ENCODE data around the gene MME. TPM values are rescaled to one million over a fixed set of nuclear protein-coding genes. Genes with fewer than 3 reads are reported as not detected.

The MME gene
- total and polyA plus RNA-seq, 2 of the 4 experiments (the other 2 are of a cell fraction), result 11.7 to 22.8 TPM

GRCh38 chr3:155047672-155048071, 32.4 kb upstream of the MME start:
- Histone ChIP-seq H3K14ac (replicated peaks; ENCODE audit: low read depth, low read length) (no peak overlapping the region), H3K18ac (ENCODE audit: low read depth, low read length) (no peak overlapping the region), H3K27ac (ENCODE audit: insufficient read depth, low read length) (no peak overlapping the region), H3K36me3 (ENCODE audit: control insufficient read depth, insufficient read depth, low read length) (no peaks in the 10 kb centered on the region), H3K27me3 (ENCODE audit: control insufficient read depth, insufficient read depth, low read length) (no peaks in the 10 kb centered on the region), H2AK9ac (replicated peaks; ENCODE audit: low read depth, low read length, poor library complexity) (no peak overlapping the region), H4K91ac (ENCODE audit: insufficient read depth, low read depth, low read length) (no peak overlapping the region), H3K4ac (ENCODE audit: low read depth, low read length) (no peak overlapping the region), H3K4me3 (ENCODE audit: insufficient read depth, low read depth, low read length) (no peak overlapping the region), H3K23ac (ENCODE audit: low read depth, low read length) (no peak overlapping the region), H4K20me1 (ENCODE audit: insufficient read depth, low read length) (no peaks in the 10 kb centered on the region), H3K9ac (ENCODE audit: low read depth, low read length) (no peak overlapping the region), H2BK15ac (ENCODE audit: low read depth, low read length) (no peak overlapping the region), H2BK20ac (ENCODE audit: low read depth, low read length) (no peak overlapping the region), H3K79me1 (ENCODE audit: low read depth in 1 of 2, low read length in 2 of 2) (no peaks in the 10 kb centered on the region), H3K56ac (ENCODE audit: extremely low read depth, insufficient read depth, low read length) (no peak overlapping the region), H3K9me3 (ENCODE audit: control insufficient read depth, insufficient read depth, low read length) (peaks cover 6% of the 10 kb centered on the region), H4K5ac (ENCODE audit: low read depth, low read length) (no peak overlapping the region), H2AFZ (replicated peaks; ENCODE audit: low read length, poor library complexity) (no peak overlapping the region), H2BK120ac (ENCODE audit: low read depth, low read length) (no peak overlapping the region), H3K9me1 (ENCODE audit: insufficient read depth, low read length) (no peaks in the 10 kb centered on the region), H4K8ac (ENCODE audit: low read depth in 2 of 2, low read length in 2 of 2) (no peak overlapping the region), H3K4me1 (ENCODE audit: control insufficient read depth, insufficient read depth, low read length) (no peaks in the 10 kb centered on the region), H2AK5ac (ENCODE audit: low read depth, low read length) (no peak overlapping the region), H2BK5ac (ENCODE audit: low read depth, low read length, poor library complexity, severe bottlenecking) (no peak overlapping the region), H3K4me2 (ENCODE audit: low read depth, low read length) (no peak overlapping the region)
- in situ Hi-C loops (cut with MboI; ENCODE audit: low sequenced_read_pairs) (no loop called here), dilution Hi-C loops (cut with HindIII; ENCODE audit: low sequenced_read_pairs, unreplicated experiment) (no loop called here), intact Hi-C loops (cut with micrococcal nuclease) (no loop called here)
- DNase-seq (no peak), ATAC-seq (ENCODE audit: low read depth) (no peak)
- no TSS peak for BruUV-seq (replicated peaks)
- WGBS, 2 experiments (ENCODE audit: extremely low coverage in 2 of 2, insufficient read length in 1 of 2), result no CpG with 5 or more reads among the region's 3 CpGs
- CTCF ChIA-PET, result no interaction called here
- TF ChIP-seq, protein P1, sequence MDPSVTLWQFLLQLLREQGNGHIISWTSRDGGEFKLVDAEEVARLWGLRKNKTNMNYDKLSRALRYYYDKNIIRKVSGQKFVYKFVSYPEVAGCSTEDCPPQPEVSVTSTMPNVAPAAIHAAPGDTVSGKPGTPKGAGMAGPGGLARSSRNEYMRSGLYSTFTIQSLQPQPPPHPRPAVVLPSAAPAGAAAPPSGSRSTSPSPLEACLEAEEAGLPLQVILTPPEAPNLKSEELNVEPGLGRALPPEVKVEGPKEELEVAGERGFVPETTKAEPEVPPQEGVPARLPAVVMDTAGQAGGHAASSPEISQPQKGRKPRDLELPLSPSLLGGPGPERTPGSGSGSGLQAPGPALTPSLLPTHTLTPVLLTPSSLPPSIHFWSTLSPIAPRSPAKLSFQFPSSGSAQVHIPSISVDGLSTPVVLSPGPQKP (IDR thresholded peaks at IDR 0.05; ENCODE audit: borderline replicate concordance, low read depth, low read length), result no peak
- TF ChIP-seq FOS (IDR thresholded peaks at IDR 0.05; ENCODE audit: low read depth, low read length) (no peak), NFE2L2 (IDR thresholded peaks at IDR 0.05; ENCODE audit: low read depth, low read length) (no peak)
- TF ChIP-seq, protein P2, sequence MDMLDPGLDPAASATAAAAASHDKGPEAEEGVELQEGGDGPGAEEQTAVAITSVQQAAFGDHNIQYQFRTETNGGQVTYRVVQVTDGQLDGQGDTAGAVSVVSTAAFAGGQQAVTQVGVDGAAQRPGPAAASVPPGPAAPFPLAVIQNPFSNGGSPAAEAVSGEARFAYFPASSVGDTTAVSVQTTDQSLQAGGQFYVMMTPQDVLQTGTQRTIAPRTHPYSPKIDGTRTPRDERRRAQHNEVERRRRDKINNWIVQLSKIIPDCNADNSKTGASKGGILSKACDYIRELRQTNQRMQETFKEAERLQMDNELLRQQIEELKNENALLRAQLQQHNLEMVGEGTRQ (IDR thresholded peaks at IDR 0.05; ENCODE audit: low read depth, low read length), result no peak
- POLR2A ChIA-PET (ENCODE audit: unreplicated experiment), result no interaction called here
